NCI-H1105 (cell line): ENCODE results near the gene EIF4E1B.

Experiments used
- DNase-seq: peaks from one replicate; lab custom pipeline; 2025; lab: John Stamatoyannopoulos, UW

Gene EIF4E1B

GRCh38 chr5:176627582-176627981 is 2.9 kb upstream of the EIF4E1B start:
- no peak for DNase-seq

- DNase-seq, result no peak
Measured at GRCh38 chr5:176628406-176629228, 1.9 kb upstream of the EIF4E1B start.

DNA sequence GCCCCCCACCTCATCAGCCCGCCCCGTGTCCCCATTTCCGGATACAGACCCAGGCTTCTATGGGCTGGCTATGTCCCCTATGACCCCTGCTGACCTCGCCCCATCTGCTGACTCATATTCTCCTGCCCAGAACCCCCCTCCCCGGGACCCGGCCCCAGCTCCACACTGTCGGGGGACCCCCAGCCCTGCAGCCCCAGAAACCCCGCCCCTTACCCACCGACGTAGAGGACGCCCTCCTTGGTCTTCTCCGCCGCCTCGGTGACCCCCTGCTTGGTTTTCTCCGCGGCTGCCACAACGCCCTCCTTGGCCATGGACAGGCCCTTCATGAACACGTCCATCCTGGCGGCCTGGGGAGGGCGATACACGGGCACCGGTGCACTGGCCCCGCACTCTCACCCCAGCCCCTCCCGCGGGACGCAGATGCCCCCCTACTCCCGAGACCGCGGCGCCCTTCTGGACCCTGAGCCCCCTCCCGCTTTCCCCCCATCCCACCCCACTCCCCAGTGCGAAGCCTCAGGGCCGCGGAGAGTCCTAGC is 1.1 kb upstream of the EIF4E1B start:
- no peak for DNase-seq

DNA sequence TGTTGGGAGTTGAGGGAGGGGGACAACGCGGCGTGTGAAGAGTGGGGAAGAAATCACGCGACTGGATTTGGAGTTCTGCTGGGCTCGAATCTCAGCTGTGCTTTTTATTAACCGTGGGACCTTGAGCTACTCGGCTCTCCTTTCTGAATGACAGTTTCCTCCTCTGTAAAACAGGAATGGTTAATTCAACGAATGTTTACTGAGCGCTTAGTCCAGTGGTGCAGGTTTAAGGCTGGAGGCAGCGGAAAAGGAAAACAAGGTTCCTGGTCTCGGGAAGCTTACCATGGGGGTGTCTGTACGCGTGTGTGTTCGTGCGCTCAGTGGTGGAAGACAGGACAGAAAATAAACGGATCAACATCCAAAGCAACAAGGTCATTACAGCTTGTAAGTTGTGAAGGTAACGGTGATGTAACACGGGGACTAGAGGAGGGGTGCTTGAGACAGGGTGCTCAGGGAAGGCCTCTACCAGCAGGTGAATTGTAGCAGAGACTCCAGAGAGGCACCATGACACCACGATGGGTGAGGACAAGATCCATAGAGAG is 277 bp downstream of the EIF4E1B start:
- DNase-seq, result no peak

DNA sequence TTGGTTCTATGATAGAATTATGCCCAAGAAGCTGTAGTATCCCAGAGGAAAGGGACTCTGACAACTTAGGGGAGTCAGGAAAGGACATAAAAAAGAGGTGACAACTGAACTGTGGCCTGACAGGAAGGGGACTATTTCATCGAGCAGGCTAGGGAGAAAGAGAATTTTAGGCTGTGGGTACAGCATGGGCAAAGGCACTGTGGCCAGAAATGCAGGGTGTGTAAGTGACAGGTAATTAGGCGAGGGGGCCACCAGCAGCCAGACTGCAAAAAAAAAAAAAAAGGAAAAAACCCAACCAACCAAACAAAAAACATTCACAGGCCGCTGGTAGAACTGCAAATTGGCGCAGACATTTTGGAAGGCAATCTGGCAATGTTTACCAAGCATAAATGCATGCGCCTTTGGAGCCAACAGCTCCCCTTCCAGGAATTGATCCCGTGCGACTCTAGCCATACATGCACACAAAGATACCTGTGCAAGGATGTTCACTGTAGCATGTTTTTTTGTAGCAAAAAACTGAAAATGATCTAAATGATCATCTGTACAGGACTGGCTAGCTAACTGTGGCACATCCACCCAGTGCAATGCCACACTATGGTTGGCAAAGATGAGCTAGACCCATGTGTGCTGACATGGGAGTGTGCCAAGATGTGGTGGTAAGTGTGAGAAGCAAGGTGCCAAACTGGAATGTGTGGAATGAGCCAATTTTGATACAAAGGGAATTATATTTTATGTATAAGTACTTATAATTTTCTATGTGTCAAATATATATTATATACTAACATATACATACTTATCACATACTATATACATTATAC is 1.1 kb downstream of the EIF4E1B start:
- DNase-seq, result no peak

GRCh38 chr5:176632745-176633144 is 2.3 kb downstream of the EIF4E1B start:
- DNase-seq, result no peak

DNA sequence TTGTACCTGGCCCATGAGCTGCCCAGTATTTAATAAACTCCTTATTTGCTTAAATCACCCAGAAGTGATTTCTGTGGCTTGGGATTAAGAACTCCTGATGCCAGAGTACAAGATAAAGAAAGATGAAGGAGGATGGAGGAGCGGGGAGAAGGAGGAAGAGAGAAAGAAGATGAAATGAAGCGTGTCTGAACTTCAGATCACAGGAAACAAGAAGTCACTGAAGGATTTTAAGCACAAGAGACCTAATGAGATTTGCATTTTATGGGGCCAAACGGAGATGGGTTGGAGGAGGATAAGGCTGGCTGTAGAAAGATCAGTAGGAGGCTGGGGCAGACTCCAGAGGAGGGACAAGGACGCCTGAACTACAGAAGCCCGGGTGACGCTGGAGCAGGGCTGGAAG is 3.1 kb downstream of the EIF4E1B start:
- DNase-seq, result no peak

- no peak for DNase-seq
Measured at GRCh38 chr5:176636426-176636825, 6.0 kb downstream of the EIF4E1B start.

DNA sequence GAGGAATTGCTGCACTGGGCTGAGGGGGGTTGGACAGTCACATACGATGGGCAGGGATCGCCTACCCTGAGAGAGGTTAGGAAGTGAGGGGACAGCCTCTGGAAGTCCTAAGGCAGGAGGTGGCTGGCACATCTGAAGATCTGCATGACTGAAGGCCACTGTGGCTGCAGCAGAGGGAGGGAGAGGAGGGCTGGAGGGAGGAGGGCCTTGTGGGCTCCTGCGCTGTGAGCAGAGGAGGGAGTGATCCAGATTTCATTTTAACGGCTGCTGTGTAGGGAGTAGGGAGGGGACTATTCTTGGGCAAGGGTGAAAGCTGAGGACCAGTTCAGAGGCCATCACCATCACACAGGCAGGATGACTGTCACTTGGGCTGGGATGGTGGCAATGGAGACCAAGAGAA is 7.1 kb downstream of the EIF4E1B start:
- no peak for DNase-seq

GRCh38 chr5:176638437-176638836 is 8.0 kb downstream of the EIF4E1B start:
- DNase-seq, result no peak

DNA sequence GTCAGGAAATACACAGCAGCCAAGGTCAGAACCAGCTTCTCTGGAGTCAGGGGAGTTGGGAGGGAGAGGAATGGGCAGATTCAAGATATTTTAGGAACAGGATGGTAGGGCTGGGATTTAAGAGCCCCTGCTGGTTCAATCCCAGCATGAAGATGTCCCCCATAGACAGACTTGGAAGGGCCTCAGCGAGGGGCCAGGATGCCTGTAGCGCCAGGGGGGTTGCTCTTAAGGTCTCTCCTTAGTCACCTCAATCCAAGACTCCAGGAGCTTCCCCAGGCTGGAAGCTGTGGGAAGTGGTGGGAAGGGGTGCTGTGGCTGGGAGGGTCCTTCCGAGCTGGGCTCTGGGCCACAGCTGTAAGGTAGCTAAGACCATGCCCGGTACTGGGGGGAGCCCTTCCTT is 8.7 kb downstream of the EIF4E1B start:
- no peak for DNase-seq

DNA sequence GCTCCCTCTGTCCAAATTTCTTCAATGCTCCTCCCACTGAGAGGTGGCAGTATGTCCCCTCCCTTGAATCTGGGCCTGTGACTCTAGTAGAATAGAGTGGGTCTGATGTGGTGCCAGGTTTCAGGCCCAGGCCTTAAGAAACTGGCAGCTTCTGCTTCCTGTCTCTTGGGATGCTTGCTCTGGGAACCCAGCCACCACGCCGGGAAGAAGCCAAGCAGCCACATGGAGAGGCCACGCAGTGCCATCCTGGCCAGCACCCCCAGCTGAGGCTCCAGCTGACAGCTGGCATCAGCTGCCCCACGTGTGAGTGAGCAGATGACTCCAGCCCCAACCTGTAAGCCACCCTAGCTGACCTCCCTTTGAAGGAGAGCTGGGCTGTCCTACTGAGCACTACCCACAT is 9.5 kb downstream of the EIF4E1B start:
- DNase-seq, result no peak

DNA sequence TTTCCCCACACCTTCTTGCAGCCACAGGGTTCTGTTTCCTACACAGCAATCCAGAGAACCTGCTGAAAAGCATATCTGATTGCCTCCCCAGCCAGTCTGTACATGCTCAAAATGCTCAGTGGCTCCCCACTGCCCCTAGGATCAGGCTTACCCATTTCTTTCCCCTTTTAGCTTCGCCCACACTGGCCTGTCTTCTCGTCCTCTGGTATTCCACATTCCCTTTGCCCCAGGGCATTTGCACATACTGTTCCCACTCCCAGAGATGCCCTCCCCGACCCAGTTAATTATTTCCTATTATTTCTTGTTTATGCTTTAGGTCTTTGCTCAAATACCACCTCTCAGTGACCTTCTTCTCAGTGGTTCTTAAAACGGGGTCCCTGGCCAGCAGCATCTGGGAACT is 10.1 kb downstream of the EIF4E1B start:
- no peak for DNase-seq

DNA sequence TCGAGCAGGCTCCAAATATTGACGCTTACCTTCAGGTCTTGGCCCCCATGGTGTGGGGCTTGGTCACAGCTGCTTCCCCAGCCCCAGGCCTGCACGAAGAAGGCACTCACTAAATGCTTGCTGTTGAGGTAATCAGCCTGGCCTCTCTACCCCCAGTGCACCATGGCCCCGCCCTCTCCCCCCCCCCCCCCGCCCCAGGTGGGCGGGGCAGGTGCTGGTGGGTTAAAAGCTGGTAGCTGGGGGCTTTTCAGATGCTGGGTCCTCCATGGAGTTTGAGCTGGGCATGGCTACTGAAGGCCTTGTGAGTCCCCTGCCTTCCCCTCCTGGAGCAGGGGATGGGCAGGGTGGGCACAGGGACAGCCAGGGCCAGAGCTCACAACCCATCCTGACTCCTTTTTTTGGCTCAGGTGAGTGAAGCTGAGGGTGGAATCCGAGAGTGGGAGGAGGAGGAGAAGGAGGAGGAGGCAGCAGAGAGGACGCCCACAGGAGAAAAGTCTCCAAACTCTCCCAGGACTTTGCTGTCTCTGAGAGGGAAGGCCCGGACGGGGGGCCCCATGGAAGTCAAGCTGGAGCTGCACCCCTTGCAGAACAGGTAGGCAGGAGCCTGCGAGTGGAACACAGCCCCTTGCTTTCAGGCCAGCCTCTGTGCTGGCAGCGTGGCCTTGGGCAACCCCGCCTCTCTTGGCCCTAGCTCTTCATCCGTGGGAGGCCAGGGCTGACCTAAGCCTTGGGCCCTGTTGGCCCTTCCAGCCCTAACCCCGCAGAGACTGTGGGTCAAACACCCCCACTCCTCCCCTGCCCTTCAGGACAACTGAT is 12.4 kb downstream of the EIF4E1B start:
- no peak for DNase-seq

DNA sequence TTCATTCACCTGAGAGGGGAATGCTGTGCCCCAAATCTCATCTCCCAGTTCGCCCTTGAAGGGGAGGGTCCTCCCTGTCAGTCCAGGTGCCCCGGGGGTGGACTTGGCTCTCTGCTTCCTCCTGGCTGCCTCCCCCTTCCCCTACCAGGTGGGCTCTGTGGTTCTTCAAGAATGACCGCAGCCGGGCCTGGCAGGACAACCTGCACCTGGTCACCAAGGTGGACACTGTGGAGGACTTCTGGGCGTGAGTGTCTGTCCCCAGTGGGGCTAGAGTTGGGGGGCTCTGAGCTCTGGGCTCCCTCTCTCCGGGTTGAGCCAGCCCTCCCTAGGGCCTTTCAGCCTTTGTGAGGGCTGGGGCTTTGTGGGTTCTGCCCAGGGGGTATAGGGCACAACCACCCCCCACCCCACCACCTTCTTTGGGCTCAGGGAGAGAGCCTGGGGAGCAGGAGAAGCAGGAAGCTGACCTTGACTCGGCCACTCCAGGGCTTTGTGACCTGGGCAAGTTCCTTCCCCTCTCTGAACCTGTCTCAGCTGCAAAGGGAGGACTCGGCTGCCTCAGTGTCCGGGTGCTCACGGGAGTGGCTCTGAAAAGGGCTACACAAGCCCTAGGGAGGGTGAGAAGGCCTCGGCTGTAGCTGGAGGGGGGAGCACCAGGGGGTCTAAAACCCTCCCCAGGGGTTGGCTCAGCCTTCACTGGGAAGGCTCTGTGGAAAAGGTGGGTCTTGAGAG is 13.2 kb downstream of the EIF4E1B start:
- no peak for DNase-seq

DNA sequence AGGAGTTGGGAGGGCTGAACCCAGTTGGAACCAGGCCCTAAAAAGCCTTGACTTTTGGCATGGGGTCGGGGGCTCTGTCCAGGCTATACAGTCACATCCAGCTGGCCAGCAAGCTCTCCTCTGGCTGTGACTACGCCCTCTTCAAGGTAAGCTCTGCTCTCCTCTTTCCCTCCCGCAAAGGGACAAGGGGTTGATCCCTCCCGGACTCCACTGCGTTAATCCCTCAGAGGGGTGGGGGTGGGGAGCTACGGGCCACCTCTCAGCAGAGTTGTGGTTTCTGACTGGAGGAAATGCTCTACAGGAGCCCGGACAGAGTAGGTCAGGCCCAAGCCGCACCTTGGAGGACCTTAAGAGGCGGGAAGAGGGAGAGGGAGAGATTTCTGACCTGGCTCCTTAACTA is 13.8 kb downstream of the EIF4E1B start:
- DNase-seq, result no peak

DNA sequence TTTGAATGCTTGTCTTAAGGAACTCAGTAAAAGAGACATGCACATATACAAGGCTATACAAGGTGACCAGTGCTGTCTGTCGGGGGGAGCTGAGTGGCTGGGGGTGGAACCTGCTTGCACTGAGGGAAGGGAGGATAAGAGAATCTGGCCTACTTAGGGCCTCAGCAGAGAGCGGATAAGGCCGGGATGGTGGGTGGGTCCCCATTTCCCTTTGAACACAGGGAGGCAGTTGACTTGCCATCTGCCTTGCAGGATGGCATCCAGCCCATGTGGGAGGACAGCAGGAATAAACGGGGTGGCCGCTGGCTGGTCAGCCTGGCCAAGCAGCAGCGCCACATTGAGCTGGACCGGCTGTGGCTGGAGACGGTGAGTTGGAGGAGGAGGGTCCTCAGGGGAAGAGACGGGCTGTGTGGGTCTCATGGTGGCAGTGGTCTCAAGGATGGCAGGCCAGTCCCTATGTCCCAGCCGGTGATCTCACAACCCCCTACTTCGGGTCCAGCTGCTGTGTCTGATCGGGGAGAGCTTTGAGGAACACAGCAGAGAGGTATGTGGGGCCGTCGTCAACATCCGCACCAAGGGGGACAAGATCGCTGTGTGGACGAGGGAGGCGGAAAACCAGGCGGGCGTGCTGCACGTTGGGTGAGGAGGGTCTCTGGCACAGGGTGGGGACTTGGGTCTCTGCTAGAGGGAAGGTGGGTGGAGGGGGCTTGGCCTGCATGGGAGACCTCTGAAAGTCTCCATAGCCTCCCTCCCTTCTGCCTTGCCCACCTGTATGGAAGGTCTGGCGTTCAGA is 14.6 kb downstream of the EIF4E1B start:
- DNase-seq, result no peak

DNA sequence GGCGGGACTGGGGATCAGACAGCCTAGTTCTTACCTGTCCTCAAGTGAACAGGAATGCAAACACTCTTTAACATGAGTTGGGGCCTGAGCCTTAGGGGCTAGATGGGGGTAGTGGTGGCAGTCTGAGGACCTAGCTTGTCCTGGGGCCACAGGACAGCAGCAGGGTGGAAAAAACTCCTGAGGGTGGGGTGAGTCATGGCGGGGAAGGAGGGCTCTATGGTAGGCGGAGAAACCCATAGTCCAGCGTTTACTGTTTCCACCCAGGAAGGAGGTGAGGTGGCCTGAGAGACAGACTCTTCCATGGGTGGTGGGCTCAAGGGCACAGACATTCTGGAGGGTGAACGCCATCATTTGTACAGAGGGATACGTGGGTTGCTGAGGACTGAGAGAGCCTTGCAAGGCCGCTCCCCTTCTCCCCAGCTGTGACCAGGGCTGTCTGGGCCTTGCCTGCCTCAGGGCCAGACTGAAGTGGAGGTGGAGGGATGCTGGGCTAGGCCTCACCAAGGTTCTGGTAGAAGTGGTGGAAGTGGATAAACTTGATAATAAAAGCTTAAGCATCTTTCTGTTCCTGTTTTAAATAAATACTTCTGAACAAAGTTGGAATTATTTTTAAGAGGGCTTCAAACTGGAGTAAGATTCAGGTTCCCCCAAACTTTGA is 15.7 kb downstream of the EIF4E1B start:
- no peak for DNase-seq

DNA sequence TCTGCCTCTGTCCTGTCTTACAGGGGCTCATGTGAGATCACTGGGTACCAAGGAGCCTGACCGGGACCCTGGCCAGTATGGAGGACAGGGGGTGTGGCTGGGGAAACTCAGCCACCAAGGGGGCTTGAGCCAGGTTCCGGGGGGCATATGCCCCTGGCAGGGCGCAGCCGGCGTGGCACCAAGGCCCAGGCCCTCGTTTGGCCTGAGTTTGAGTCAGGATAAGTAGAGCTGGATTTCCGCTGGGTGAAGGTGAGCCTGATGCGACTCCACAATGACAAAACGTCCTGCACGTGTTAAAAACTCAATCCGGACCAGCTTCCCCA is 16.2 kb downstream of the EIF4E1B start:
- no peak for DNase-seq
